Measurements from ENCODE around the gene PRKG1. TPM values are rescaled to one million over a fixed set of nuclear protein-coding genes. Genes with fewer than 3 reads are reported as not detected.
"Not testable (repeated sequence)": the region's sequence is repeated elsewhere in the genome, so short reads cannot be mapped to it uniquely, and the experiment has no call there.

PRKG1 gene
- total RNA-seq, 1 donor = 19.5 TPM

DNA sequence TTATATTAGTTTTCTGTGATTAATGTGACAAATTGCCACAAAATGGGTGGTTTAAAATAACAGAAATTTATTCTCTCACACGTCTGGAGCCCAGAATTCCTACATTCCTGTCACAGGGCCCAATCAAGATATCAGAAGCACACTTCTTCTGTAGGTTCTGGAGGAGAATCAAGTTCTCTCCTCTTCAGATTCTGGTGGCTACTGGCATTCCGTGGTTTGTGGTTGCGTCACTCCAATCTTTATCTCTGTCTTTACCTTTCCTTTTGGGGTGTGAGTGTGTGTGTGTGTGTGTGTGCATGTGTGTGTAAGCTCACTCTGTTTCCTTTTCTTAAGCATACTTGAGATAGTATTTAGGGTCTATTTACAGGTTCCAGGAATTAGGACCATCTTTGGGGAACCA is 1124.3 kb downstream of the PRKG1 start:
- H4K20me1 ChIP-seq (ENCODE audit: insufficient read depth, low read length) = no peaks in the 10 kb centered on the region
- DNase-seq (ENCODE audit: insufficient read length, low spot score, missing footprints) = no peak
- no peaks in the 10 kb centered on the region for H3K79me2 ChIP-seq (ENCODE audit: insufficient read depth, low read length)
- H3K4me3 ChIP-seq (ENCODE audit: insufficient read depth, low read length) = no peak overlapping the region
- H3K4me2 ChIP-seq (ENCODE audit: insufficient read depth, low read length) = no peak overlapping the region
- H3K4me1 ChIP-seq (ENCODE audit: insufficient read depth, low read length) = no peaks in the 10 kb centered on the region
- H3K9me3 ChIP-seq (ENCODE audit: low read depth, low read length) = no peaks in the 10 kb centered on the region
- no peaks in the 10 kb centered on the region for H3K27me3 ChIP-seq (ENCODE audit: insufficient read depth, low read length)
- no peak overlapping the region for H2AFZ ChIP-seq (ENCODE audit: low read length)
- TF ChIP-seq CTCF (IDR thresholded peaks at IDR 0.05; ENCODE audit: extremely low read depth, low read depth, low read length) = no peak
- H3K36me3 ChIP-seq (ENCODE audit: insufficient read depth, low read length) = no peaks in the 10 kb centered on the region
- H3K27ac ChIP-seq (ENCODE audit: low read depth, low read length) = no peak overlapping the region

DNA sequence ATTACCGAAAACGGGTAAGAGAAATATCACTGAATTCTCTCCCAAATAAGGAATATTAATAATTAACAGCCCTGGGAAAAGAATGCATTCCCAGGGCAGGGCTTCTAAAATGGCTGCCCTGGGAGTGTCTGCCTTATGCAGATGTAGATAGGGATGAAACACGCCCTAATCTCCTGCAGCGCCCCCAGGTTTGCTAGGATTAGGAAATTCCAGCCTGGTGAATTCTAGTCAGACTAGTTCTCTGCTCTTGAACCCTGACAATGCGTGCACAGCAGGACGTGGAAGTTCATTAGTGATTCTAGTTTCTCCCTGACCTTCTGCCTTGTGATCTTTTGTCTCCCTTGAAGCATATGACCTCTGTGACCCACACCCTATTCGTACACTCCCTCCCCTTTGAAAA is 1130.6 kb downstream of the PRKG1 start:
- not testable (repeated sequence) for H3K4me1 ChIP-seq (ENCODE audit: insufficient read depth, low read length); H3K36me3 ChIP-seq (ENCODE audit: insufficient read depth, low read length); DNase-seq (ENCODE audit: insufficient read length, low spot score, missing footprints); H3K79me2 ChIP-seq (ENCODE audit: insufficient read depth, low read length); H3K4me3 ChIP-seq (ENCODE audit: insufficient read depth, low read length); H3K9me3 ChIP-seq (ENCODE audit: low read depth, low read length); H3K27me3 ChIP-seq (ENCODE audit: insufficient read depth, low read length); H4K20me1 ChIP-seq (ENCODE audit: insufficient read depth, low read length); H3K27ac ChIP-seq (ENCODE audit: low read depth, low read length); H3K4me2 ChIP-seq (ENCODE audit: insufficient read depth, low read length); H2AFZ ChIP-seq (ENCODE audit: low read length)

GRCh38 chr10:52208365-52208764 is 1134.1 kb downstream of the PRKG1 start:
- DNase-seq (ENCODE audit: insufficient read length, low spot score, missing footprints) = no peak

DNA sequence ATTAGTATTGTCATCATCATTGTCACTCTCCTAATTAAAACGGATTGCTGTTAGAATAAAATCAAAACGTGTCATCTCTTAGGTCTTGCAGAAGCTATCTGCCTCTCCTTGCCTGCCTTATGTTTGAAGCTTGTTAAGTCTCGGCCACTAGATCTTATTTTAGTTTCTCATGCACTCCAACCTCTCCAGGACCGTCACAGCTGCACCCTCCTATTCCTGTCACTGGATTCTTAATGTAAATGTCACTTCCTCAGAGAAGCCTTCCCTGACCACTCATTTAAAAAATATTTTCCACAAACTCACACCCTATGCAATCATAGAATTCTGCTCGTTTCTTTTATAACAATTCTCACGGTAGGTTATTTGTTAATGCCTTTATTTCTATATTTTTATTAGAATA is 1135.9 kb downstream of the PRKG1 start:
- H3K4me2 ChIP-seq (ENCODE audit: insufficient read depth, low read length) = no peak overlapping the region
- no peaks in the 10 kb centered on the region for H3K79me2 ChIP-seq (ENCODE audit: insufficient read depth, low read length)
- no peaks in the 10 kb centered on the region for H3K27me3 ChIP-seq (ENCODE audit: insufficient read depth, low read length)
- H3K36me3 ChIP-seq (ENCODE audit: insufficient read depth, low read length) = no peaks in the 10 kb centered on the region
- no peak overlapping the region for H2AFZ ChIP-seq (ENCODE audit: low read length)
- H3K4me1 ChIP-seq (ENCODE audit: insufficient read depth, low read length) = no peaks in the 10 kb centered on the region
- no peaks in the 10 kb centered on the region for H4K20me1 ChIP-seq (ENCODE audit: insufficient read depth, low read length)
- H3K9me3 ChIP-seq (ENCODE audit: low read depth, low read length) = no peaks in the 10 kb centered on the region
- H3K4me3 ChIP-seq (ENCODE audit: insufficient read depth, low read length) = no peak overlapping the region
- no peak overlapping the region for H3K27ac ChIP-seq (ENCODE audit: low read depth, low read length)
- no peak for DNase-seq (ENCODE audit: insufficient read length, low spot score, missing footprints)
- no peak for TF ChIP-seq CTCF (IDR thresholded peaks at IDR 0.05; ENCODE audit: extremely low read depth, low read depth, low read length)

More at GRCh38 chr10:52208365-52208764, 1134.1 kb downstream of the PRKG1 start:
- H4K20me1 ChIP-seq (ENCODE audit: insufficient read depth, low read length) = no peaks in the 10 kb centered on the region
- H3K79me2 ChIP-seq (ENCODE audit: insufficient read depth, low read length) = no peaks in the 10 kb centered on the region
- no peaks in the 10 kb centered on the region for H3K27me3 ChIP-seq (ENCODE audit: insufficient read depth, low read length)
- no peaks in the 10 kb centered on the region for H3K36me3 ChIP-seq (ENCODE audit: insufficient read depth, low read length)
- H2AFZ ChIP-seq (ENCODE audit: low read length) = no peak overlapping the region
- TF ChIP-seq CTCF (IDR thresholded peaks at IDR 0.05; ENCODE audit: extremely low read depth, low read depth, low read length) = no peak
- no peaks in the 10 kb centered on the region for H3K9me3 ChIP-seq (ENCODE audit: low read depth, low read length)
- no peaks in the 10 kb centered on the region for H3K4me1 ChIP-seq (ENCODE audit: insufficient read depth, low read length)
- H3K4me3 ChIP-seq (ENCODE audit: insufficient read depth, low read length) = no peak overlapping the region
- H3K4me2 ChIP-seq (ENCODE audit: insufficient read depth, low read length) = no peak overlapping the region
- H3K27ac ChIP-seq (ENCODE audit: low read depth, low read length) = no peak overlapping the region
